ENCODE results near the gene PHACTR2. TPM values are rescaled to one million over a fixed set of nuclear protein-coding genes. Genes with fewer than 3 reads are reported as not detected.

PHACTR2 gene
- total and polyA plus RNA-seq, 4 donors, result 11.0 to 119 (median 43.8) TPM

GRCh38 chr6:143698759-143699429 is 21.1 kb downstream of the PHACTR2 start:
- peaks cover 8 to 60% (median 42%) of the 10 kb centered on the region in 5 donors for H3K4me1 ChIP-seq (ENCODE audit: control insufficient read depth in 5 of 5, insufficient read depth in 5 of 5, low read length in 5 of 5)
- H3K9me3 ChIP-seq (ENCODE audit: control insufficient read depth in 4 of 4, insufficient read depth in 3 of 4, low read length in 3 of 4), result no peaks in the 10 kb centered on the region
- WGBS, 2 donors, result 82 to 87% methylated on average over 8 of the region's 8 CpGs
- no peak for TF ChIP-seq CTCF (IDR thresholded peaks at IDR 0.05; ENCODE audit: control extremely low read depth, extremely low read depth)
- H3K27me3 ChIP-seq (ENCODE audit: control insufficient read depth in 3 of 3, insufficient read depth in 3 of 3, low read length in 2 of 3), result no peaks in the 10 kb centered on the region
- peak overlapping the region in 1 of 2 donors; percentile 13 for H3K27ac ChIP-seq (ENCODE audit: low read depth in 1 of 2, low read length in 1 of 2)
- DNase-seq (no peak), ATAC-seq (ENCODE audit: insufficient read depth, low FRiP score) (no peak)
- peaks cover 0 to 3% (median 0%) of the 10 kb centered on the region in 4 donors for H3K36me3 ChIP-seq (ENCODE audit: control insufficient read depth in 4 of 4, insufficient read depth in 4 of 4, low read length in 4 of 4)
- H3K9ac ChIP-seq (ENCODE audit: insufficient read depth in 1 of 2, low read length in 2 of 2), result no peak overlapping the region
- H3K4me3 ChIP-seq, result no peak overlapping the region

GRCh38 chr6:143699430-143699825 is 21.7 kb downstream of the PHACTR2 start:
- WGBS, 2 donors, result 74 to 85% methylated on average over 3 of the region's 3 CpGs
- H3K4me3 ChIP-seq, result no peak overlapping the region
- H3K9ac ChIP-seq (ENCODE audit: insufficient read depth in 1 of 2, low read length in 2 of 2), result no peak overlapping the region
- no peak for ATAC-seq (ENCODE audit: insufficient read depth, low FRiP score)
- no peak for DNase-seq
- no peaks in the 10 kb centered on the region for H3K9me3 ChIP-seq (ENCODE audit: control insufficient read depth in 4 of 4, insufficient read depth in 3 of 4, low read length in 3 of 4)
- H3K27me3 ChIP-seq (ENCODE audit: control insufficient read depth in 3 of 3, insufficient read depth in 3 of 3, low read length in 2 of 3), result no peaks in the 10 kb centered on the region
- peaks cover 8 to 56% (median 39%) of the 10 kb centered on the region in 5 donors for H3K4me1 ChIP-seq (ENCODE audit: control insufficient read depth in 5 of 5, insufficient read depth in 5 of 5, low read length in 5 of 5)
- H3K27ac ChIP-seq (ENCODE audit: low read depth in 1 of 2, low read length in 1 of 2), result no peak overlapping the region
- no peak for TF ChIP-seq CTCF (IDR thresholded peaks at IDR 0.05; ENCODE audit: control extremely low read depth, extremely low read depth)
- peaks cover 0 to 3% (median 0%) of the 10 kb centered on the region in 4 donors for H3K36me3 ChIP-seq (ENCODE audit: control insufficient read depth in 4 of 4, insufficient read depth in 4 of 4, low read length in 4 of 4)

- ATAC-seq (ENCODE audit: insufficient read depth, low FRiP score) (no peak), DNase-seq (peak; percentile 69 to 92 (median 91))
- peak overlapping the region in 1 of 2 donors; percentile 76 for H3K9ac ChIP-seq (ENCODE audit: insufficient read depth in 1 of 2, low read length in 2 of 2)
- no peak for TF ChIP-seq CTCF (IDR thresholded peaks at IDR 0.05; ENCODE audit: control extremely low read depth, extremely low read depth)
- no peaks in the 10 kb centered on the region for H3K9me3 ChIP-seq (ENCODE audit: control insufficient read depth in 4 of 4, insufficient read depth in 3 of 4, low read length in 3 of 4)
- peak overlapping the region in 1 of 2 donors; percentile 27 for H3K27ac ChIP-seq (ENCODE audit: low read depth in 1 of 2, low read length in 1 of 2)
- H3K4me3 ChIP-seq, result no peak overlapping the region
- no peaks in the 10 kb centered on the region for H3K27me3 ChIP-seq (ENCODE audit: control insufficient read depth in 3 of 3, insufficient read depth in 3 of 3, low read length in 2 of 3)
- WGBS, 2 donors, result 65 to 72% methylated on average over 8 of the region's 8 CpGs
- peaks cover 8 to 42% (median 27%) of the 10 kb centered on the region in 5 donors for H3K4me1 ChIP-seq (ENCODE audit: control insufficient read depth in 5 of 5, insufficient read depth in 5 of 5, low read length in 5 of 5)
- H3K36me3 ChIP-seq (ENCODE audit: control insufficient read depth in 4 of 4, insufficient read depth in 4 of 4, low read length in 4 of 4), result peaks cover 0 to 3% (median 0%) of the 10 kb centered on the region in 4 donors
Observed at GRCh38 chr6:143700684-143701348, 23.1 kb downstream of the PHACTR2 start.
